NCI-H774 (cell line): ENCODE results near the gene CC2D2A.

Source experiments
- DNase-seq: peaks from one replicate; lab custom pipeline; 2025; lab: John Stamatoyannopoulos, UW

CC2D2A gene

GRCh38 chr4:15469402-15470127 is at the start of gene CC2D2A:
Gene CC2D2A (plus strand): TSS chr4:15469882. CDS start chr4:15475933, 6,051 bp downstream.
- no peak for DNase-seq

- DNase-seq, result no peak
These were observed 49.0 kb upstream of the CC2D2A start for GRCh38 chr4:15420642-15421041.

- no peak for DNase-seq
These were observed 46.4 kb upstream of the CC2D2A start for GRCh38 chr4:15423285-15423711.

- no peak for DNase-seq
These were observed 44.2 kb upstream of the CC2D2A start for GRCh38 chr4:15425520-15425919.

- no peak for DNase-seq
These were observed 42.5 kb upstream of the CC2D2A start for GRCh38 chr4:15427161-15427560.

- DNase-seq, result no peak
These were observed 42.0 kb upstream of the CC2D2A start, which contains the start of gene C1QTNF7 for GRCh38 chr4:15427701-15428100. Gene C1QTNF7 (plus strand): TSS chr4:15428033. CDS start chr4:15435744, 7,711 bp downstream.

GRCh38 chr4:15428611-15429010 is 41.1 kb upstream of the CC2D2A start:
- DNase-seq, result no peak

GRCh38 chr4:15434091-15434490 is 35.6 kb upstream of the CC2D2A start:
- no peak for DNase-seq

- DNase-seq, result no peak
These were observed 35.0 kb upstream of the CC2D2A start for GRCh38 chr4:15434676-15435075.

GRCh38 chr4:15436513-15436912 is 33.2 kb upstream of the CC2D2A start:
- no peak for DNase-seq

GRCh38 chr4:15438939-15439524 is 30.6 kb upstream of the CC2D2A start:
- DNase-seq, result no peak

- DNase-seq, result no peak
These were observed 26.1 kb upstream of the CC2D2A start for GRCh38 chr4:15443371-15444160.

GRCh38 chr4:15444276-15444675 is 25.4 kb upstream of the CC2D2A start:
- DNase-seq, result no peak

- DNase-seq, result no peak
These were observed 24.7 kb upstream of the CC2D2A start for GRCh38 chr4:15444879-15445547.

GRCh38 chr4:15451181-15451865 is 18.4 kb upstream of the CC2D2A start:
- no peak for DNase-seq

- no peak for DNase-seq
These were observed 17.6 kb upstream of the CC2D2A start for GRCh38 chr4:15451866-15452765.

- DNase-seq, result no peak
These were observed 14.4 kb upstream of the CC2D2A start for GRCh38 chr4:15455290-15455689.

GRCh38 chr4:15457406-15458201 is 12.1 kb upstream of the CC2D2A start:
- DNase-seq, result no peak

- DNase-seq, result no peak
These were observed 11.1 kb upstream of the CC2D2A start for GRCh38 chr4:15458616-15459015.

- no peak for DNase-seq
These were observed 10.0 kb upstream of the CC2D2A start for GRCh38 chr4:15459706-15460105.
